Choroid plexus epithelial cell (primary cell): Measurements from ENCODE around the gene OPCML.

ENCODE experiments used
- DNase-seq: peaks from one replicate; pipeline ENCODE4 v3.0.0-alpha.2; 2010; ENCODE audit warnings: low read depth
- H3K4me3 ChIP-seq: 2 replicates; pipeline ENCODE4 v1.5.1; 2011; ENCODE audit warnings: low read depth, mild to moderate bottlenecking, control low read depth, low read length, moderate library complexity
- CTCF ChIP-seq: conservative IDR thresholded peaks from 2 replicates; pipeline ENCODE4 v1.5.1; 2011; ENCODE audit warnings: low read depth, mild to moderate bottlenecking, control low read depth, inconsistent platforms, low read length, moderate library complexity

The OPCML gene

DNA sequence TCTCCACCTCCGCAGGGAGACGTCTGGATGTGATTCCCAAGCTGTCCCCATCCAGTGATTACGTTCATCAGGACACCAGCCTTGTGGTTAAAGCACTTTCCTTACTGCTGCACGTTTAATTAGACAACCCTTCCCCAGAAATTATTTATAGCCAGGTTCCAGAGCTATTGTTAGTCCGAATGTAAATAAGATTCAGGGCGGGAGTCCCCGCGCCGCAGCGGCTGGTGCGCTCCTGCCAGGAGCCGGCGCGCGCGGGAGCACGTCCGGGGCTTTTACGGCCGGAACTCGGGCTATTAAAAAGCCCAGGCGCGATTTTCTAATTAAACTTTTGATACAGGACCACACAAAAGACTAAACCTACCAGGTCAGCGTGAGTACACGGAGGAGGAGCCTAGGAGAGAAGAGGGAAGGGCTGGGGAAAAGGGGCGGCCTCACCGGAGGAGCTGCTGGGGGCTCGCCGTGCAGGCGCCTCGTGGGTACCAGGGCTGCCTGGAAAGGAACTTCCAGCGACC is 538.3 kb downstream of the OPCML start:
- TF ChIP-seq CTCF: no peak
- no peak for DNase-seq
- H3K4me3 ChIP-seq: no peak overlapping the region

DNA sequence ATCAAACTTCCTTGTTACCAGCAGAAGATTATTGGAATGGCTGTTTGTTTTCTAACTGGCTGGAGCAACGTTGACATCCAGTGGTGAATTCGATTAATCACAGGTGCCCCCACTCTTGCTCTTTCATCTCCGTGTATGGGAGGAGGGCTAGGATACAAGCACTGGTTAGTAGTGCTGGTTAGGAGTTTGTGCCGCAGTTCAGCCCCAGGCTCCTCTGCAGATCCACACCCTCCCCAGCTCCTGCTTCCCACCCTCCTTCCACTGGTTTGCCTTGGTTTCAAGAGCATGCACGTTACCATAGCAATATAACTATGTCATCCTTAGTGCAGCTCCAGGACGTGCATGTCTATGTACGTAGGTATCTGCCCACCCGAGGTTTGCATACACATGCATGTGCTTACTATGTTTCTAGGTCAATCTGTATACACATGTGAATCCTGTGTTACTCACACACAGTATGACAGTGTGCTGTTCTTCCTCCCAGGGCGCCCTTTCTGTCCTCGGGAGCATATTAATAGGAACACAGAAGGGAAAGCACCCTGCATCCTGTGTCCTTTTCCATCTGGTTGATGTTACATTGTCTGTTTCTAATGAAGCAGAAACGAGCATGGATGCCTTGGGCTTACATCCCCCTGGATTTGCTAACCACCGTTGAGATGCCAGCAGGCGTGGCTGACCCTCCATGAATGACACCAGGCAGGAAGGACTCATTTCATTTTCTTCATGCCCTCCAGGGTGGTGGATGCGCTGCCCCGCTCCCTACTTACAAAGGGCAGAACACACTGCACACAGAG is 539.3 kb downstream of the OPCML start:
- H3K4me3 ChIP-seq: no peak overlapping the region
- DNase-seq: peak; percentile 23
- TF ChIP-seq CTCF: peak; percentile 49

- H3K4me3 ChIP-seq: no peak overlapping the region
- TF ChIP-seq CTCF: no peak
- no peak for DNase-seq
Observed at GRCh38 chr11:132988411-132988810, 543.9 kb downstream of the OPCML start.

DNA sequence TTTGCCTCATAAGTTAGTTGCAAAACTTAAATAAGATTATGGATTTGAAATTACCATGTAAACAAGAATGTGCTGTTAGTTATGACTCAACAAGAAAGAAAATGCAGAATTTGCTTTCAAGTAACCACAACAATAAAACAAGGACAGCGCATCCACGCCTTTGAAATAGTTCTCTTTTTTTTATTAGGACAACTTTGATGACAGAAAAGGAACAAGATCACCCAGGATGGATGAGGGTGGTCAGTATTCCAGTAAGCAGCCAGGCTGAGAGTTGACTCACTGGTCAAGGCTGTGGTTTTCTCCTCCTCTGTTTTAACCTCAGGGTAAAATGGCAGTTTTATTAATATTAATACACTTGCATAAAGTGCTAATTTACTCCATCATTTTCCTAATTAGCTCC is 544.4 kb downstream of the OPCML start:
- H3K4me3 ChIP-seq: no peak overlapping the region
- no peak for TF ChIP-seq CTCF
- DNase-seq: no peak

GRCh38 chr11:132983641-132983978 is 548.7 kb downstream of the OPCML start:
- no peak for TF ChIP-seq CTCF
- H3K4me3 ChIP-seq: no peak overlapping the region
- no peak for DNase-seq

GRCh38 chr11:132982772-132983640 is 549.3 kb downstream of the OPCML start:
- no peak for TF ChIP-seq CTCF
- no peak overlapping the region for H3K4me3 ChIP-seq
- no peak for DNase-seq
